Keratinocyte (primary cell): Measurements from ENCODE around the gene PPP2R5C. TPM values are rescaled to one million over a fixed set of nuclear protein-coding genes. Genes with fewer than 3 reads are reported as not detected.
"Not testable (repeated sequence)": the region's sequence is repeated elsewhere in the genome, so short reads cannot be mapped to it uniquely, and the experiment has no call there.

ENCODE experiments used
- DNase-seq: peaks from one replicate; pipeline ENCODE4 v3.0.0-alpha.2; 2011; ENCODE audit warnings: low read depth, missing footprints, low spot score
- FAIRE-seq: peaks from 2 replicates; lab custom pipeline; 2011; peaks lifted over from hg19 to GRCh38; lab: Jason Lieb, UNC
- H2AFZ ChIP-seq: 2 replicates; pipeline ENCODE4 v1.6.0; 2012; ENCODE audit warnings: low read length, control low read depth, inconsistent platforms; ENCODE audit not compliant: control insufficient read depth
- H3K27ac ChIP-seq: 2 replicates; pipeline ENCODE4 v1.5.1; 2011; ENCODE audit warnings: low read length; ENCODE audit not compliant: control insufficient read depth, insufficient read depth
- H3K27me3 ChIP-seq: 3 replicates; pipeline ENCODE4 v1.6.0; 2011; ENCODE audit warnings: low read length; ENCODE audit not compliant: control insufficient read depth, insufficient read depth; ENCODE audit errors: extremely low read depth
- H3K36me3 ChIP-seq, 2 experiments: 2 replicates in 1 of 2; 3 replicates in 1 of 2; pipeline ENCODE4 v1.5.1; 2011; ENCODE audit warnings: low read length in 2 of 2, mild to moderate bottlenecking in 1 of 2; ENCODE audit not compliant: control insufficient read depth in 2 of 2, insufficient read depth in 2 of 2; ENCODE audit errors: extremely low read depth in 1 of 2
- H3K4me1 ChIP-seq: 3 replicates; pipeline ENCODE4 v1.5.1; 2011; ENCODE audit warnings: low read length; ENCODE audit not compliant: control insufficient read depth, insufficient read depth; ENCODE audit errors: extremely low read depth
- H3K4me2 ChIP-seq: 3 replicates; pipeline ENCODE4 v1.6.0; 2011; ENCODE audit warnings: low read depth, low read length; ENCODE audit not compliant: control insufficient read depth, insufficient read depth; ENCODE audit errors: extremely low read depth
- H3K4me3 ChIP-seq, 3 experiments: fragments of 200-600 bp in 1 of 3; sonication (generic) in 1 of 3; 2 replicates in 2 of 3; 3 replicates in 1 of 3; pipeline ENCODE4 v1.5.1; 2011 to 2016; ENCODE audit warnings: low read length in 3 of 3, mild to moderate bottlenecking in 3 of 3, control low read depth in 2 of 3, inconsistent platforms in 1 of 3, low read depth in 1 of 3, mixed read lengths in 1 of 3, mixed run types in 1 of 3, moderate library complexity in 1 of 3; ENCODE audit not compliant: control insufficient read depth in 2 of 3, insufficient read depth in 2 of 3; ENCODE audit errors: extremely low read depth in 1 of 3
- H3K79me2 ChIP-seq: 2 replicates; pipeline ENCODE4 v1.6.0; 2012; ENCODE audit warnings: low read length; ENCODE audit not compliant: control insufficient read depth, insufficient read depth
- H3K9ac ChIP-seq: 3 replicates; pipeline ENCODE4 v1.6.0; 2011; ENCODE audit warnings: low read length; ENCODE audit not compliant: control insufficient read depth, insufficient read depth; ENCODE audit errors: extremely low read depth
- H3K9me1 ChIP-seq: 3 replicates; pipeline ENCODE4 v1.6.0; 2011; ENCODE audit warnings: low read length; ENCODE audit not compliant: control insufficient read depth, insufficient read depth; ENCODE audit errors: extremely low read depth
- H3K9me3 ChIP-seq: 2 replicates; pipeline ENCODE4 v1.5.1; 2012; ENCODE audit warnings: low read depth, low read length; ENCODE audit not compliant: control insufficient read depth
- H4K20me1 ChIP-seq: 3 replicates; pipeline ENCODE4 v1.6.0; 2011; ENCODE audit warnings: low read length; ENCODE audit not compliant: control insufficient read depth, insufficient read depth; ENCODE audit errors: extremely low read depth
- EZH2 ChIP-seq: IDR thresholded peaks from one replicate; pipeline ENCODE4 v1.6.1; 2012; ENCODE audit warnings: inconsistent platforms, mild to moderate bottlenecking, low read length, moderate library complexity
- dilution Hi-C: fragments of 300-500 bp; cut with MboI; formaldehyde crosslinking; loops from one replicate; pipeline ENCODE4 v1.7.0; 2020; ENCODE audit warnings: low sequenced_read_pairs; ENCODE audit not compliant: extremely low pct_ligation_motif_present
- polyA plus RNA-seq, 5 experiments: library from polyadenylated mRNA; depleted of rRNA in 3 of 5; stranded (reverse) in 3 of 5; stranded (forward) in 1 of 5; unstranded in 1 of 5; fragments of >200 nt; gene quantifications; 1 replicate in 1 of 5; 2 replicates in 3 of 5; 3 replicates in 1 of 5; pipeline versions ENCODE4 v1.2.1 to v1.2.3, GENCODE V29; 2011 to 2012; ENCODE audit warnings: missing spikeins in 2 of 5, low read depth in 1 of 5, low replicate concordance in 1 of 5
- TF ChIP-seq, protein P1 (sequence below), 3 experiments: IDR thresholded peaks in 1 of 3; conservative IDR thresholded peaks in 1 of 3; optimal IDR thresholded peaks in 1 of 3; 2 replicates in 2 of 3; 3 replicates in 1 of 3; pipeline versions ENCODE3 to v1.5.1; 2011; ENCODE audit warnings: low read length in 3 of 3, mild to moderate bottlenecking in 3 of 3, moderate library complexity in 2 of 3, control low read depth in 1 of 3, inconsistent platforms in 1 of 3; ENCODE audit not compliant: insufficient read depth in 2 of 3; ENCODE audit errors: extremely low read depth in 1 of 3

Gene PPP2R5C
- polyA plus RNA-seq, 1 donor (not counting 4 experiments of a cell fraction or from before 2014, with no cell fraction given): 105 TPM

DNA sequence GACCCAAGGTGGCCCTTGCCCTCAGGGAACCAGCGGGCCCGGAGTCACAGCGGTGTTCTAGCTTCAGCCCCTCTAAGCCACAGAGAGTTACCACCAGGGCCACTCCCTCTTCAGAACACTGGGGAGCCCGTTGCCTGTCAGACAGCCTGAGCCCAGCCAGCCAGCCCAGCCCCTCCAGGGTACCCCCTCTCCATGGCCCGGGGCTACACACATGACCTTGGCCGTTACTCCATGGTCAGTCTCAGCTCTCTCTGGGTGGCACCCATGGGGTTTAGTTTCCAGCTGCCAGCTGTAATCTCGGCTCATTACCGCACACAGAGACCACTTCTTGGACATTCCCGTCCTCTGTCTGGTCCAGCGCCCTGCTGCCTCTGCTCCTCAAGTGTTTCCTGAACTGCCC, 35.0 kb downstream of the PPP2R5C start:
- Histone ChIP-seq H3K9me3 (peaks cover 2% of the 10 kb centered on the region), H3K9ac (no peak overlapping the region), H3K4me1 (peaks cover 6% of the 10 kb centered on the region), H3K4me3 (no peak overlapping the region), H2AFZ (no peak overlapping the region), H3K27me3 (no peaks in the 10 kb centered on the region), H3K36me3 (peaks cover 0 to 1% of the 10 kb centered on the region in 2 experiments), H3K4me2 (no peak overlapping the region), H3K9me1 (no peaks in the 10 kb centered on the region), H3K27ac (no peak overlapping the region), H4K20me1 (no peaks in the 10 kb centered on the region), H3K79me2 (no peaks in the 10 kb centered on the region)
- TF ChIP-seq EZH2: no peak
- TF ChIP-seq, protein P1, sequence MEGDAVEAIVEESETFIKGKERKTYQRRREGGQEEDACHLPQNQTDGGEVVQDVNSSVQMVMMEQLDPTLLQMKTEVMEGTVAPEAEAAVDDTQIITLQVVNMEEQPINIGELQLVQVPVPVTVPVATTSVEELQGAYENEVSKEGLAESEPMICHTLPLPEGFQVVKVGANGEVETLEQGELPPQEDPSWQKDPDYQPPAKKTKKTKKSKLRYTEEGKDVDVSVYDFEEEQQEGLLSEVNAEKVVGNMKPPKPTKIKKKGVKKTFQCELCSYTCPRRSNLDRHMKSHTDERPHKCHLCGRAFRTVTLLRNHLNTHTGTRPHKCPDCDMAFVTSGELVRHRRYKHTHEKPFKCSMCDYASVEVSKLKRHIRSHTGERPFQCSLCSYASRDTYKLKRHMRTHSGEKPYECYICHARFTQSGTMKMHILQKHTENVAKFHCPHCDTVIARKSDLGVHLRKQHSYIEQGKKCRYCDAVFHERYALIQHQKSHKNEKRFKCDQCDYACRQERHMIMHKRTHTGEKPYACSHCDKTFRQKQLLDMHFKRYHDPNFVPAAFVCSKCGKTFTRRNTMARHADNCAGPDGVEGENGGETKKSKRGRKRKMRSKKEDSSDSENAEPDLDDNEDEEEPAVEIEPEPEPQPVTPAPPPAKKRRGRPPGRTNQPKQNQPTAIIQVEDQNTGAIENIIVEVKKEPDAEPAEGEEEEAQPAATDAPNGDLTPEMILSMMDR (optimal IDR thresholded peaks at IDR 0.05 in 1 of 3, IDR thresholded peaks at IDR 0.05 in 1 of 3, conservative IDR thresholded peaks at IDR 0.05 in 1 of 3; ENCODE audit: extremely low read depth in 1 of 3, insufficient read depth in 2 of 3, low read length in 3 of 3): no peak
- FAIRE-seq (no peak), DNase-seq (no peak)
- dilution Hi-C loops: no loop called here

DNA sequence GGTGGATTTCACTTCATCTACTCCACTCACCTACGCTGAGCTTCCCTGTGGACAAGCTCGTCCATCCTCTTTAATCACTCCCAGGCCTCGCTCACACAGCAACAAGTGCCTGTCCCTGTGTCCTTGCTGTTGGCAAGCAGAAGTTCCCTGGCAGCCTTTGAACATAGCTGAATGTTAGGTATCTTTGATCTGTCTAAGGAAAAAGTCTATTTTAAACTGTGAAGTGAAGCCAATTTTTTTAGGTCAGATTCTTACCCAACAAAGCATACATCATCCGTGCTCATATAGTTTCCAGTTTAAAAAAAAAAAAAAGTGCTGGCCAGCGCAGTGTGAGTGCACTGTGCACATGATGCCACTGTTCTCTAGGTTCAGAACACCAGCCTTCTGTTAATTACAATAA, 36.3 kb downstream of the PPP2R5C start:
- dilution Hi-C loops: no loop called here
- Histone ChIP-seq H3K79me2 (no peaks in the 10 kb centered on the region), H3K36me3 (peaks cover 0 to 1% of the 10 kb centered on the region in 2 experiments), H3K4me1 (no peaks in the 10 kb centered on the region), H4K20me1 (no peaks in the 10 kb centered on the region), H3K4me2 (no peak overlapping the region), H3K27ac (no peak overlapping the region), H3K27me3 (no peaks in the 10 kb centered on the region), H3K9me1 (no peaks in the 10 kb centered on the region), H3K9me3 (peaks cover 2% of the 10 kb centered on the region), H3K4me3 (no peak overlapping the region), H3K9ac (no peak overlapping the region), H2AFZ (no peak overlapping the region)
- FAIRE-seq (no peak), DNase-seq (no peak)
- TF ChIP-seq, protein P1 (optimal IDR thresholded peaks at IDR 0.05 in 1 of 3, IDR thresholded peaks at IDR 0.05 in 1 of 3, conservative IDR thresholded peaks at IDR 0.05 in 1 of 3; ENCODE audit: extremely low read depth in 1 of 3, insufficient read depth in 2 of 3, low read length in 3 of 3): no peak
- no peak for TF ChIP-seq EZH2

GRCh38 chr14:101804373-101804772, 42.9 kb downstream of the PPP2R5C start:
- H3K9me3 ChIP-seq, H3K27me3 ChIP-seq, H3K4me2 ChIP-seq, dilution Hi-C loops, FAIRE-seq, H3K9me1 ChIP-seq, H3K4me1 ChIP-seq, H4K20me1 ChIP-seq, H2AFZ ChIP-seq, DNase-seq, H3K36me3 ChIP-seq, H3K4me3 ChIP-seq, H3K27ac ChIP-seq, H3K79me2 ChIP-seq, H3K9ac ChIP-seq: not testable (repeated sequence)

DNA sequence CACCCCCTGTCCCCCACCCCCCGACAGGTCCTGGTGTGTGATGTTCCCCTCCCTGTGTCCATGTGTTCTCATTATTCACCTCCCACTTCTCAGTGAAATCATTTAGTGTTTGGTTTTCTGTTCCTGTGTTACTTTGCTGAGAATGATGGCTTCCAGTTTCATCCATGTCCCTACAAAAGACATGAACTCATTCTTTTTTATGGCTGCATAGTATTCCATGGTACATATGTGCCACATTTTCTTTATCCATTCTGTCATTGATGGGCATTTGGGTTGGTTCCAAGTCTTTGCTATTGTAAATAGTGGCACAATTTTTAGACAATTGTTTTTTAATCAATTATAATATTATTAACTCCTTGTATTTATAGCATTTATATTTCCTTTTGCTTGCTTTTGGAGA, 44.7 kb downstream of the PPP2R5C start:
- H4K20me1 ChIP-seq, H3K9me1 ChIP-seq, dilution Hi-C loops, H3K4me2 ChIP-seq, H3K9ac ChIP-seq, DNase-seq, FAIRE-seq, H3K4me3 ChIP-seq, H3K79me2 ChIP-seq, H3K27me3 ChIP-seq, H2AFZ ChIP-seq, H3K9me3 ChIP-seq, H3K36me3 ChIP-seq, H3K27ac ChIP-seq: not testable (repeated sequence)
- H3K4me1 ChIP-seq: peaks cover 11% of the 10 kb centered on the region
